Endothelial cell (in vitro differentiated cells): Measurements from ENCODE around the gene PLVAP. TPM values are rescaled to one million over a fixed set of nuclear protein-coding genes. Genes with fewer than 3 reads are reported as not detected.

ENCODE experiments used
- DNase-seq: peaks from one replicate; pipeline ENCODE4 v3.0.0; 2021; ENCODE audit warnings: low spot score
- H3K27ac Mint-ChIP-seq: one replicate; pipeline ENCODE4 v1.8.0; 2021; ENCODE audit warnings: mixed read lengths, inconsistent platforms; ENCODE audit not compliant: unreplicated experiment
- H3K27me3 Mint-ChIP-seq: one replicate; pipeline ENCODE4 v1.8.0; 2021; ENCODE audit warnings: mild to moderate bottlenecking, moderate library complexity, mixed read lengths, inconsistent platforms; ENCODE audit not compliant: unreplicated experiment
- H3K36me3 Mint-ChIP-seq: one replicate; pipeline ENCODE4 v1.8.0; 2021; ENCODE audit warnings: mild to moderate bottlenecking, low read depth, mixed read lengths, inconsistent platforms; ENCODE audit not compliant: unreplicated experiment
- H3K4me1 Mint-ChIP-seq: one replicate; pipeline ENCODE4 v1.8.0; 2021; ENCODE audit warnings: mild to moderate bottlenecking, mixed read lengths, inconsistent platforms; ENCODE audit not compliant: unreplicated experiment
- H3K4me3 Mint-ChIP-seq: one replicate; pipeline ENCODE4 v1.8.0; 2021; ENCODE audit warnings: mild to moderate bottlenecking, mixed read lengths, inconsistent platforms; ENCODE audit not compliant: unreplicated experiment
- H3K9me3 Mint-ChIP-seq: one replicate; pipeline ENCODE4 v1.8.0; 2021; ENCODE audit warnings: mixed read lengths, inconsistent platforms; ENCODE audit not compliant: unreplicated experiment
- CTCF ChIP-seq: fragments of 200-600 bp; sonication (generic); IDR thresholded peaks from one replicate; pipeline ENCODE4 v1.5.0; 2021; ENCODE audit warnings: antibody characterized with exemption; ENCODE audit not compliant: unreplicated experiment
- total RNA-seq: library from RNA; stranded (reverse); fragmentation: NEBNext Ultra II Directional; extraction: Animal tissue kit (Norgen Biotek cat#: 25700); gene quantifications from one replicate; pipeline ENCODE4 v1.2.1, GENCODE V29; 2021; ENCODE audit not compliant: unreplicated experiment

Gene PLVAP
- total RNA-seq, 1 donor from 2014 or later: 1,569 TPM

GRCh38 chr19:17311455-17312188 lies 65.5 kb downstream of the PLVAP start:
- Mint-ChIP-seq H3K9me3 (no peaks in the 10 kb centered on the region), H3K36me3 (peaks cover 12% of the 10 kb centered on the region), H3K4me1 (peaks cover 13% of the 10 kb centered on the region), H3K27me3 (peaks cover 11% of the 10 kb centered on the region), H3K27ac (peak overlapping the region; percentile 50), H3K4me3 (peak overlapping the region; percentile 79)
- TF ChIP-seq CTCF: no peak
- no peak for DNase-seq

- peaks cover 17% of the 10 kb centered on the region for H3K4me1 Mint-ChIP-seq
- no peaks in the 10 kb centered on the region for H3K9me3 Mint-ChIP-seq
- TF ChIP-seq CTCF: no peak
- peaks cover 11% of the 10 kb centered on the region for H3K36me3 Mint-ChIP-seq
- H3K27me3 Mint-ChIP-seq: peaks cover 7% of the 10 kb centered on the region
- DNase-seq: peak; percentile 40
- peak overlapping the region; percentile 97 for H3K4me3 Mint-ChIP-seq
- peak overlapping the region; percentile 96 for H3K27ac Mint-ChIP-seq
Observed at GRCh38 chr19:17309965-17310461, 67.1 kb downstream of the PLVAP start.

GRCh38 chr19:17309198-17309964 lies 67.8 kb downstream of the PLVAP start, which contains the start of gene DDA1:
TSS of gene DDA1 (plus strand) at chr19:17309563. CDS start at chr19:17309655, 92 bp downstream.
- Mint-ChIP-seq H3K4me1 (peaks cover 21% of the 10 kb centered on the region), H3K27me3 (peaks cover 9% of the 10 kb centered on the region), H3K36me3 (peaks cover 11% of the 10 kb centered on the region), H3K9me3 (no peaks in the 10 kb centered on the region), H3K27ac (peak within 1 kb of the TSS; percentile 96), H3K4me3 (peak within 1 kb of the TSS; percentile 97)
- peak; percentile 94 for DNase-seq
- TF ChIP-seq CTCF: no peak

GRCh38 chr19:17307876-17308377 lies 69.2 kb downstream of the PLVAP start:
- Mint-ChIP-seq H3K9me3 (no peaks in the 10 kb centered on the region), H3K4me1 (peaks cover 25% of the 10 kb centered on the region), H3K27ac (no peak overlapping the region), H3K36me3 (peaks cover 3% of the 10 kb centered on the region), H3K27me3 (peaks cover 6% of the 10 kb centered on the region), H3K4me3 (peak overlapping the region; percentile 82)
- TF ChIP-seq CTCF: no peak
- DNase-seq: no peak
